Ramos (cell line): ENCODE data around the gene PDE4D.
"Not testable (repeated sequence)": the region's sequence is repeated elsewhere in the genome, so short reads cannot be mapped to it uniquely, and the experiment has no call there.

Experiments used
- in situ Hi-C: fragments of 300-500 bp; cut with MboI; formaldehyde crosslinking; loops from one replicate; pipeline ENCODE4 v1.14.3; 2022; ENCODE audit warnings: low sequenced_read_pairs; ENCODE audit not compliant: unreplicated experiment

Gene PDE4D

GRCh38 chr5:59418808-59419207 is 474.7 kb downstream of the PDE4D start:
- in situ Hi-C loops, result no loop called here

GRCh38 chr5:59416451-59416850 is 477.1 kb downstream of the PDE4D start:
- in situ Hi-C loops, result no loop called here

GRCh38 chr5:59416026-59416425 is 477.5 kb downstream of the PDE4D start:
- in situ Hi-C loops, result no loop called here

- in situ Hi-C loops, result no loop called here
Observed at GRCh38 chr5:59412428-59412827, 481.1 kb downstream of the PDE4D start.

GRCh38 chr5:59408997-59409396 is 484.5 kb downstream of the PDE4D start:
- in situ Hi-C loops, result not testable (repeated sequence)

- in situ Hi-C loops, result no loop called here
Observed at GRCh38 chr5:59407967-59408366, 485.6 kb downstream of the PDE4D start.

GRCh38 chr5:59401637-59402036 is 491.9 kb downstream of the PDE4D start:
- in situ Hi-C loops, result no loop called here

- in situ Hi-C loops, result not testable (repeated sequence)
Observed at GRCh38 chr5:59394956-59395355, 498.6 kb downstream of the PDE4D start.

- in situ Hi-C loops, result no loop called here
Observed at GRCh38 chr5:59393585-59394420, 499.7 kb downstream of the PDE4D start.

GRCh38 chr5:59391576-59391975 is 501.9 kb downstream of the PDE4D start:
- in situ Hi-C loops, result no loop called here

- in situ Hi-C loops, result no loop called here
Observed at GRCh38 chr5:59390989-59391388, 502.5 kb downstream of the PDE4D start.

- in situ Hi-C loops, result no loop called here
Observed at GRCh38 chr5:59390074-59390659, 503.4 kb downstream of the PDE4D start.

GRCh38 chr5:59387127-59387526 is 506.4 kb downstream of the PDE4D start:
- in situ Hi-C loops, result loop anchor here (10.0 kb wide), 1 partner anchor 408 kb away; no protein-coding TSS in a partner anchor

GRCh38 chr5:59385700-59386099 is 507.8 kb downstream of the PDE4D start:
- in situ Hi-C loops, result loop anchor here (10.0 kb wide), 1 partner anchor 409 kb away; no protein-coding TSS in a partner anchor

- in situ Hi-C loops, result loop anchor here (10.0 kb wide), 1 partner anchor 414 kb away; no protein-coding TSS in a partner anchor
Observed at GRCh38 chr5:59380350-59380951, 513.1 kb downstream of the PDE4D start.

- in situ Hi-C loops, result loop anchor here (10.0 kb wide), 1 partner anchor 189 kb away; no protein-coding TSS in a partner anchor
Observed at GRCh38 chr5:59374036-59374435, 519.5 kb downstream of the PDE4D start.

- in situ Hi-C loops, result loop anchor here (10.0 kb wide), 1 partner anchor 187 kb away; no protein-coding TSS in a partner anchor
Observed at GRCh38 chr5:59371525-59372127, 521.9 kb downstream of the PDE4D start.

GRCh38 chr5:59368951-59369350 is 524.6 kb downstream of the PDE4D start:
- in situ Hi-C loops, result no loop called here

GRCh38 chr5:59367791-59368394 is 525.6 kb downstream of the PDE4D start:
- in situ Hi-C loops, result no loop called here

- in situ Hi-C loops, result no loop called here
Observed at GRCh38 chr5:59366784-59367183, 526.7 kb downstream of the PDE4D start.
